K562 (cell line): ENCODE measurements around the gene SYT1. TPM values are rescaled to one million over a fixed set of nuclear protein-coding genes. Genes with fewer than 3 reads are reported as not detected.
"Not testable (repeated sequence)": the region's sequence is repeated elsewhere in the genome, so short reads cannot be mapped to it uniquely, and the experiment has no call there.

Experiments
- ATAC-seq: fragments of 200-7000 bp; cut with Tn5 transposase; 3 replicates; pipeline ENCODE4 v1.9.1; 2020; ENCODE audit warnings: moderate library complexity
- BruUV-seq: library from RNA; stranded (reverse); fragments of 400-500 nt; replicated peaks from 2 replicates; lab custom pipeline; 2021; lab: Mats Ljungman, UMichigan
- CTCF ChIA-PET: fragments of 300-600 bp; formaldehyde crosslinking; extraction: SDS; loops from one replicate; lab custom pipeline; 2021; ENCODE audit warnings: low intra/inter-chr PET ratio; lab: Yijun Ruan, JAX
- POLR2A ChIA-PET: fragments of 300-600, 350-650 bp; sonication (Branson Sonifier 250); formaldehyde crosslinking; extraction: SDS; loops from one replicate; lab custom pipeline; 2021; ENCODE audit warnings: antibody characterized with exemption, inconsistent platforms; lab: Yijun Ruan, JAX
- DNase-seq, 4 experiments: peaks; one replicate each; pipeline versions ENCODE4 v3.0.0 to v3.0.0-alpha.2; 2011 to 2018; ENCODE audit warnings: low spot score in 3 of 4, mixed read lengths in 3 of 4; ENCODE audit errors: extremely low read depth in 1 of 4
- FAIRE-seq: peaks from 2 replicates; lab custom pipeline; 2011; peaks lifted over from hg19 to GRCh38; lab: Jason Lieb, UNC
- H2AFZ ChIP-seq: 2 replicates; pipeline ENCODE4 v1.6.0; 2011; ENCODE audit warnings: low read depth, low read length, control low read depth, inconsistent platforms
- H3K27ac ChIP-seq: fragments of 200-600 bp; 3 replicates; pipeline ENCODE4 v1.8.0; 2011; ENCODE audit warnings: low read depth, mild to moderate bottlenecking, control low read depth, inconsistent platforms, low read length, moderate library complexity, mixed read lengths; ENCODE audit errors: extremely low read depth
- H3K27me3 ChIP-seq, 2 experiments: fragments of 300-600 bp in 1 of 2; 2 replicates in 1 of 2; 3 replicates in 1 of 2; pipeline versions ENCODE4 v1.6.0 to v1.8.0; 2011; ENCODE audit warnings: inconsistent platforms in 2 of 2, low read length in 2 of 2, mild to moderate bottlenecking in 1 of 2, mixed read lengths in 1 of 2, moderate library complexity in 1 of 2; ENCODE audit not compliant: control insufficient read depth in 2 of 2, insufficient read depth in 2 of 2
- H3K36me3 ChIP-seq: fragments of 300-600 bp; 3 replicates; pipeline ENCODE4 v1.8.0; 2011; ENCODE audit warnings: mild to moderate bottlenecking, low read length, inconsistent platforms; ENCODE audit not compliant: control insufficient read depth, insufficient read depth
- H3K4me1 ChIP-seq, 2 experiments: fragments of 200-600 bp in 1 of 2; replicated peaks in 1 of 2; 2 replicates in 1 of 2; 3 replicates in 1 of 2; pipeline versions ENCODE4 v1.5.1 to v1.8.0; 2011; ENCODE audit warnings: inconsistent platforms in 2 of 2, low read length in 2 of 2, mild to moderate bottlenecking in 1 of 2, mixed read lengths in 1 of 2, moderate library complexity in 1 of 2; ENCODE audit not compliant: control insufficient read depth in 2 of 2, insufficient read depth in 2 of 2
- H3K4me2 ChIP-seq: 2 replicates; pipeline ENCODE4 v1.6.1; 2011; ENCODE audit warnings: low read length, control low read depth, inconsistent platforms, mixed read lengths; ENCODE audit not compliant: insufficient read depth
- H3K4me3 ChIP-seq: fragments of 200-600 bp; sonication (generic), shearing (Covaris generic); 2 replicates; pipeline ENCODE4 v1.5.1; 2016; ENCODE audit warnings: control low read depth, inconsistent platforms
- H3K79me2 ChIP-seq: fragments of 200-600 bp; 3 replicates; pipeline ENCODE4 v1.8.0; 2011; ENCODE audit warnings: low read length, inconsistent platforms; ENCODE audit not compliant: control insufficient read depth, insufficient read depth
- H3K9ac ChIP-seq, 2 experiments: 2 replicates each; pipeline versions ENCODE4 v1.6.0 to v1.6.1; 2011; ENCODE audit warnings: low read depth in 2 of 2, low read length in 2 of 2, control low read depth in 1 of 2, inconsistent platforms in 1 of 2, mild to moderate bottlenecking in 1 of 2, mixed read lengths in 1 of 2; ENCODE audit not compliant: insufficient read depth in 1 of 2
- H3K9me1 ChIP-seq: one replicate; pipeline ENCODE4 v1.6.0; 2011; ENCODE audit warnings: inconsistent platforms, mild to moderate bottlenecking, low read length, moderate library complexity; ENCODE audit not compliant: control insufficient read depth, insufficient read depth
- H3K9me3 ChIP-seq: replicated peaks from 2 replicates; pipeline ENCODE4 v1.5.1; 2011; ENCODE audit warnings: low read depth, low read length, inconsistent platforms; ENCODE audit not compliant: control insufficient read depth, insufficient read depth
- H4K20me1 ChIP-seq: replicated peaks from 2 replicates; pipeline ENCODE4 v1.6.1; 2011; ENCODE audit warnings: low read length, inconsistent platforms, mixed read lengths; ENCODE audit not compliant: control insufficient read depth, insufficient read depth
- BDP1 ChIP-seq: IDR thresholded peaks from 3 replicates; pipeline ENCODE4 v1.6.1; 2011; ENCODE audit not compliant: insufficient read length, insufficient read depth
- CCNT2 ChIP-seq: IDR thresholded peaks from 2 replicates; pipeline ENCODE4 v1.6.1; 2011; ENCODE audit warnings: borderline replicate concordance, low read depth, mild to moderate bottlenecking, moderate library complexity, mixed read lengths, low read length; ENCODE audit not compliant: insufficient read length; ENCODE audit errors: extremely low read depth
- KAT2B ChIP-seq: IDR thresholded peaks from one replicate; pipeline ENCODE4 v1.6.1; 2012; ENCODE audit warnings: low read depth, mild to moderate bottlenecking, control low read depth, inconsistent platforms, low read length, moderate library complexity
- NFIC ChIP-seq: fragments of 450-650 bp; IDR thresholded peaks from 2 replicates; pipeline ENCODE4 v1.6.1; 2017; ENCODE audit warnings: mild to moderate bottlenecking, inconsistent platforms
- NR1H2 ChIP-seq: sonication (generic); formaldehyde crosslinking; IDR thresholded peaks from 2 replicates; pipeline ENCODE4 v1.4.0; 2020; ENCODE audit warnings: mild to moderate bottlenecking, missing genetic modification reagents
- RFX7 ChIP-seq: fragments of 250-450 bp; sonication (Bioruptor Pico); IDR thresholded peaks from 2 replicates; pipeline ENCODE4 v1.5.1; 2021; ENCODE audit warnings: mild to moderate bottlenecking
- TGIF2 ChIP-seq: sonication (generic); formaldehyde crosslinking; IDR thresholded peaks from 2 replicates; pipeline ENCODE4 v1.8.1; 2022; ENCODE audit warnings: mild to moderate bottlenecking, missing genetic modification reagents, moderate library complexity
- TRIM28 ChIP-seq: fragments of 450-650 bp; IDR thresholded peaks from 2 replicates; pipeline ENCODE4 v1.6.1; 2017
- ZNF780A ChIP-seq: fragments of 250-450 bp; sonication (Bioruptor Pico); IDR thresholded peaks from 2 replicates; pipeline ENCODE4 v1.5.0; 2021; ENCODE audit warnings: mild to moderate bottlenecking
- WGBS: fragments of 100-300 bp; shearing (Covaris generic); methylation state at CpG from one replicate; pipeline ENCODE4 v1.1.6; 2016; ENCODE audit warnings: low coverage, mixed read lengths; ENCODE audit not compliant: insufficient coverage; ENCODE audit errors: missing lambda C conversion rate; 5-methylcytosine and 5-hydroxymethylcytosine counted together
- in situ Hi-C: fragments of 300-500 bp; cut with MboI; formaldehyde crosslinking; loops from 4 replicates; pipeline ENCODE4 v1.15.0; 2018; ENCODE audit warnings: inconsistent platforms, mixed read lengths
- intact Hi-C: fragments of 100-400 bp; cut with micrococcal nuclease; formaldehyde crosslinking; loops from 2 replicates; pipeline ENCODE4 v1.14.2; 2022
- polyA plus RNA-seq, 8 experiments: library from polyadenylated mRNA; depleted of rRNA in 4 of 8; stranded (reverse) in 5 of 8; unstranded in 3 of 8; fragments of >200 nt; fragmentation: Nextera tagmentation in 2 of 8; fragmentation: Illumina TruSeq in 1 of 8; extraction: Ambion mirVana in 2 of 8; extraction: Trizol in 1 of 8; gene quantifications; 2 replicates each; pipeline versions ENCODE4 v1.2.1 to v1.2.3, GENCODE V29; 2011 to 2014; ENCODE audit warnings: inconsistent platforms in 1 of 8, missing spikeins in 1 of 8
- total RNA-seq, 7 experiments: library from RNA; depleted of rRNA in 6 of 7; stranded (reverse); fragments of >200 nt in 6 of 7; fragmentation: Illumina TruSeq in 2 of 7; extraction: Trizol in 2 of 7; gene quantifications; 2 replicates each; pipeline versions ENCODE4 v1.2.1 to v1.2.3, GENCODE V29; 2011 to 2021; ENCODE audit warnings: low replicate concordance in 1 of 7
- TF ChIP-seq, protein P1 (sequence below): sonication (generic); formaldehyde crosslinking; IDR thresholded peaks from 2 replicates; pipeline ENCODE4 v1.8.0; 2022; ENCODE audit warnings: mild to moderate bottlenecking, missing genetic modification reagents
- TF ChIP-seq, protein P2 (sequence below): fragments of 250-450 bp; sonication (Bioruptor Pico); IDR thresholded peaks from 2 replicates; pipeline ENCODE4 v1.8.0; 2021; ENCODE audit warnings: mild to moderate bottlenecking, moderate library complexity
- TF ChIP-seq, protein P3 (sequence below): fragments of 450-650 bp; IDR thresholded peaks from 2 replicates; pipeline ENCODE4 v1.6.1; 2017; ENCODE audit warnings: mild to moderate bottlenecking, moderate library complexity
- TF ChIP-seq, protein P4 (sequence below): fragments of 250-450 bp; sonication (Bioruptor Pico); IDR thresholded peaks from 2 replicates; pipeline ENCODE4 v1.4.0; 2020; ENCODE audit warnings: mild to moderate bottlenecking, moderate library complexity
- TF ChIP-seq, protein P5 (sequence below): sonication (generic); formaldehyde crosslinking; IDR thresholded peaks from 2 replicates; pipeline ENCODE4 v1.8.0; 2022; ENCODE audit warnings: missing genetic modification reagents, mild to moderate bottlenecking, moderate library complexity, borderline replicate concordance

SYT1 gene
- total and polyA plus RNA-seq, 9 of the 15 experiments (the other 6 are each of a cell fraction or from before 2014, with no cell fraction given): 0.03 to 0.13 (median 0.07) TPM; not detected in 4

DNA sequence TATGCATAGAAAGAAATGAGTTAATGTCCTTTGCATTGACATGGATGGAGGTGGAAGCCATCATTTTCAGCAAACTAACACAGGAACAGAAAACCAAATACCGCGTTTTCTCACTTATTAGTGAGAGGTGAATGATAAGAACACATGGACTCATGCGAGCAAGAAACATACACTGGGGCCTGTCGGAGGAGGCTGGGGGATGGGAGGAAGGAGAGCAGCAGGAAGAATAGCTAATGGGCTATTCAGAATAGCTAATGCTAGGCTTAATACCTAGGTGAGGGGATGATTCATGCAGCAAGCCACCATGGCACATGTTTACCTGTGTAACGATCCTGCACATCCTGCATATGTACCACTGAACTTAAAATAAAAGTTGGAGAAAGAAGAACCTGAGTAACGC, 29.1 kb upstream of the SYT1 start (continued):
- TF ChIP-seq, protein P1, sequence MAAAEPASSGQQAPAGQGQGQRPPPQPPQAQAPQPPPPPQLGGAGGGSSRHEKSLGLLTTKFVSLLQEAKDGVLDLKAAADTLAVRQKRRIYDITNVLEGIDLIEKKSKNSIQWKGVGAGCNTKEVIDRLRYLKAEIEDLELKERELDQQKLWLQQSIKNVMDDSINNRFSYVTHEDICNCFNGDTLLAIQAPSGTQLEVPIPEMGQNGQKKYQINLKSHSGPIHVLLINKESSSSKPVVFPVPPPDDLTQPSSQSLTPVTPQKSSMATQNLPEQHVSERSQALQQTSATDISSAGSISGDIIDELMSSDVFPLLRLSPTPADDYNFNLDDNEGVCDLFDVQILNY (CRISPR knock-in tag): no peak
- TF ChIP-seq TRIM28: no peak
- no peak for TF ChIP-seq NR1H2
- TF ChIP-seq BDP1: no peak
- no peak for TF ChIP-seq NFIC
- TF ChIP-seq, protein P2, sequence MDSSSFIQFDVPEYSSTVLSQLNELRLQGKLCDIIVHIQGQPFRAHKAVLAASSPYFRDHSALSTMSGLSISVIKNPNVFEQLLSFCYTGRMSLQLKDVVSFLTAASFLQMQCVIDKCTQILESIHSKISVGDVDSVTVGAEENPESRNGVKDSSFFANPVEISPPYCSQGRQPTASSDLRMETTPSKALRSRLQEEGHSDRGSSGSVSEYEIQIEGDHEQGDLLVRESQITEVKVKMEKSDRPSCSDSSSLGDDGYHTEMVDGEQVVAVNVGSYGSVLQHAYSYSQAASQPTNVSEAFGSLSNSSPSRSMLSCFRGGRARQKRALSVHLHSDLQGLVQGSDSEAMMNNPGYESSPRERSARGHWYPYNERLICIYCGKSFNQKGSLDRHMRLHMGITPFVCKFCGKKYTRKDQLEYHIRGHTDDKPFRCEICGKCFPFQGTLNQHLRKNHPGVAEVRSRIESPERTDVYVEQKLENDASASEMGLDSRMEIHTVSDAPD: no peak
- TF ChIP-seq CCNT2: no peak
- TF ChIP-seq, protein P3, sequence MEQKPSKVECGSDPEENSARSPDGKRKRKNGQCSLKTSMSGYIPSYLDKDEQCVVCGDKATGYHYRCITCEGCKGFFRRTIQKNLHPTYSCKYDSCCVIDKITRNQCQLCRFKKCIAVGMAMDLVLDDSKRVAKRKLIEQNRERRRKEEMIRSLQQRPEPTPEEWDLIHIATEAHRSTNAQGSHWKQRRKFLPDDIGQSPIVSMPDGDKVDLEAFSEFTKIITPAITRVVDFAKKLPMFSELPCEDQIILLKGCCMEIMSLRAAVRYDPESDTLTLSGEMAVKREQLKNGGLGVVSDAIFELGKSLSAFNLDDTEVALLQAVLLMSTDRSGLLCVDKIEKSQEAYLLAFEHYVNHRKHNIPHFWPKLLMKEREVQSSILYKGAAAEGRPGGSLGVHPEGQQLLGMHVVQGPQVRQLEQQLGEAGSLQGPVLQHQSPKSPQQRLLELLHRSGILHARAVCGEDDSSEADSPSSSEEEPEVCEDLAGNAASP: no peak
- no peak for TF ChIP-seq ZNF780A (CRISPR knock-in tag)
- no peak for TF ChIP-seq KAT2B
- TF ChIP-seq, protein P4, sequence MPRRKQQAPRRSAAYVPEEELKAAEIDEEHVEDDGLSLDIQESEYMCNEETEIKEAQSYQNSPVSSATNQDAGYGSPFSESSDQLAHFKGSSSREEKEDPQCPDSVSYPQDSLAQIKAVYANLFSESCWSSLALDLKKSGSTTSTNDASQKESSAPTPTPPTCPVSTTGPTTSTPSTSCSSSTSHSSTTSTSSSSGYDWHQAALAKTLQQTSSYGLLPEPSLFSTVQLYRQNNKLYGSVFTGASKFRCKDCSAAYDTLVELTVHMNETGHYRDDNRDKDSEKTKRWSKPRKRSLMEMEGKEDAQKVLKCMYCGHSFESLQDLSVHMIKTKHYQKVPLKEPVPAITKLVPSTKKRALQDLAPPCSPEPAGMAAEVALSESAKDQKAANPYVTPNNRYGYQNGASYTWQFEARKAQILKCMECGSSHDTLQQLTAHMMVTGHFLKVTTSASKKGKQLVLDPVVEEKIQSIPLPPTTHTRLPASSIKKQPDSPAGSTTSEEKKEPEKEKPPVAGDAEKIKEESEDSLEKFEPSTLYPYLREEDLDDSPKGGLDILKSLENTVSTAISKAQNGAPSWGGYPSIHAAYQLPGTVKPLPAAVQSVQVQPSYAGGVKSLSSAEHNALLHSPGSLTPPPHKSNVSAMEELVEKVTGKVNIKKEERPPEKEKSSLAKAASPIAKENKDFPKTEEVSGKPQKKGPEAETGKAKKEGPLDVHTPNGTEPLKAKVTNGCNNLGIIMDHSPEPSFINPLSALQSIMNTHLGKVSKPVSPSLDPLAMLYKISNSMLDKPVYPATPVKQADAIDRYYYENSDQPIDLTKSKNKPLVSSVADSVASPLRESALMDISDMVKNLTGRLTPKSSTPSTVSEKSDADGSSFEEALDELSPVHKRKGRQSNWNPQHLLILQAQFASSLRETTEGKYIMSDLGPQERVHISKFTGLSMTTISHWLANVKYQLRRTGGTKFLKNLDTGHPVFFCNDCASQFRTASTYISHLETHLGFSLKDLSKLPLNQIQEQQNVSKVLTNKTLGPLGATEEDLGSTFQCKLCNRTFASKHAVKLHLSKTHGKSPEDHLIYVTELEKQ (CRISPR knock-in tag): no peak
- TF ChIP-seq, protein P5, sequence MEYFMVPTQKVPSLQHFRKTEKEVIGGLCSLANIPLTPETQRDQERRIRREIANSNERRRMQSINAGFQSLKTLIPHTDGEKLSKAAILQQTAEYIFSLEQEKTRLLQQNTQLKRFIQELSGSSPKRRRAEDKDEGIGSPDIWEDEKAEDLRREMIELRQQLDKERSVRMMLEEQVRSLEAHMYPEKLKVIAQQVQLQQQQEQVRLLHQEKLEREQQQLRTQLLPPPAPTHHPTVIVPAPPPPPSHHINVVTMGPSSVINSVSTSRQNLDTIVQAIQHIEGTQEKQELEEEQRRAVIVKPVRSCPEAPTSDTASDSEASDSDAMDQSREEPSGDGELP (CRISPR knock-in tag): no peak
- TF ChIP-seq RFX7 (CRISPR knock-in tag): no peak
- no peak for TF ChIP-seq TGIF2 (CRISPR knock-in tag)
- TF ChIP-seq, all 486 proteins: peak for 0

DNA sequence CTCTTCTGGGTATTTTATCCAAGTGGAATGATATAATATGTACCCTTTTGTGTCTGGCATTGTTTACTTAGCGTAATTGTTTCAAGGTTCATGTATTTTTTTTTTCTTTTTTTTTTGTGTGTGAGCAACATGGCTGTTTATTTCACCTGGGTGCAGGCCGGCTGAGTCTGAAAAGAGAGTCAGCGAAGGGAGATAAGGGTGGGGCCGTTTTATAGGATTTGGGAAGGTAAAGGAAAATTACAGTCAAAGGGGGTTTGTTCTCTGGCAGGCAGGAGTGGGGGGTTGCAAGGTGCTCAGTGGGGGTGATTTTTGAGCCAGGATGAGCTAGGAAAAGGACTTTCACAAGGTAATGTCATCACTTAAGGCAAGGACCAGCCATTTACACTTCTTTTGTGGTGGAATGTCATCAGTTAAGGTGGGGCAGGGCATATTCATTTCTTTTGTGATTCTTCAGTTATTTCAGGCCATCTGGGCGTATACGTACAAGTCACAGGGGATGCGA, 24.0 kb upstream of the SYT1 start:
- BruUV-seq, CTCF ChIA-PET, H3K4me3 ChIP-seq, intact Hi-C loops, H3K27me3 ChIP-seq, H3K9me1 ChIP-seq, FAIRE-seq, H3K9me3 ChIP-seq, ATAC-seq, H3K4me1 ChIP-seq, H3K27ac ChIP-seq, H3K36me3 ChIP-seq, H3K4me2 ChIP-seq, H2AFZ ChIP-seq, H3K79me2 ChIP-seq, H4K20me1 ChIP-seq, H3K9ac ChIP-seq, in situ Hi-C loops, POLR2A ChIA-PET, DNase-seq: not testable (repeated sequence)
- WGBS: under 1% methylated on average over 7 of the region's 7 CpGs
